K562 (cell line): Measurements from ENCODE around the gene DDX5. TPM values are rescaled to one million over a fixed set of nuclear protein-coding genes. Genes with fewer than 3 reads are reported as not detected.

Source experiments
- ATAC-seq: fragments of 200-7000 bp; cut with Tn5 transposase; 3 replicates; pipeline ENCODE4 v1.9.1; 2020; ENCODE audit warnings: moderate library complexity
- BruUV-seq: library from RNA; stranded (reverse); fragments of 400-500 nt; replicated peaks from 2 replicates; lab custom pipeline; 2021; lab: Mats Ljungman, UMichigan
- CTCF ChIA-PET: fragments of 300-600 bp; formaldehyde crosslinking; extraction: SDS; loops from one replicate; lab custom pipeline; 2021; ENCODE audit warnings: low intra/inter-chr PET ratio; lab: Yijun Ruan, JAX
- POLR2A ChIA-PET: fragments of 300-600, 350-650 bp; sonication (Branson Sonifier 250); formaldehyde crosslinking; extraction: SDS; loops from one replicate; lab custom pipeline; 2021; ENCODE audit warnings: antibody characterized with exemption, inconsistent platforms; lab: Yijun Ruan, JAX
- DNase-seq, 4 experiments: peaks; one replicate each; pipeline versions ENCODE4 v3.0.0 to v3.0.0-alpha.2; 2011 to 2018; ENCODE audit warnings: low spot score in 3 of 4, mixed read lengths in 3 of 4; ENCODE audit errors: extremely low read depth in 1 of 4
- FAIRE-seq: peaks from 2 replicates; lab custom pipeline; 2011; peaks lifted over from hg19 to GRCh38; lab: Jason Lieb, UNC
- H2AFZ ChIP-seq: 2 replicates; pipeline ENCODE4 v1.6.0; 2011; ENCODE audit warnings: low read depth, low read length, control low read depth, inconsistent platforms
- H3K27ac ChIP-seq: fragments of 200-600 bp; 3 replicates; pipeline ENCODE4 v1.8.0; 2011; ENCODE audit warnings: low read depth, mild to moderate bottlenecking, control low read depth, inconsistent platforms, low read length, moderate library complexity, mixed read lengths; ENCODE audit errors: extremely low read depth
- H3K27me3 ChIP-seq, 2 experiments: fragments of 300-600 bp in 1 of 2; 2 replicates in 1 of 2; 3 replicates in 1 of 2; pipeline versions ENCODE4 v1.6.0 to v1.8.0; 2011; ENCODE audit warnings: inconsistent platforms in 2 of 2, low read length in 2 of 2, mild to moderate bottlenecking in 1 of 2, mixed read lengths in 1 of 2, moderate library complexity in 1 of 2; ENCODE audit not compliant: control insufficient read depth in 2 of 2, insufficient read depth in 2 of 2
- H3K36me3 ChIP-seq: fragments of 300-600 bp; 3 replicates; pipeline ENCODE4 v1.8.0; 2011; ENCODE audit warnings: mild to moderate bottlenecking, low read length, inconsistent platforms; ENCODE audit not compliant: control insufficient read depth, insufficient read depth
- H3K4me1 ChIP-seq, 2 experiments: fragments of 200-600 bp in 1 of 2; replicated peaks in 1 of 2; 2 replicates in 1 of 2; 3 replicates in 1 of 2; pipeline versions ENCODE4 v1.5.1 to v1.8.0; 2011; ENCODE audit warnings: inconsistent platforms in 2 of 2, low read length in 2 of 2, mild to moderate bottlenecking in 1 of 2, mixed read lengths in 1 of 2, moderate library complexity in 1 of 2; ENCODE audit not compliant: control insufficient read depth in 2 of 2, insufficient read depth in 2 of 2
- H3K4me2 ChIP-seq: 2 replicates; pipeline ENCODE4 v1.6.1; 2011; ENCODE audit warnings: low read length, control low read depth, inconsistent platforms, mixed read lengths; ENCODE audit not compliant: insufficient read depth
- H3K4me3 ChIP-seq: fragments of 200-600 bp; sonication (generic), shearing (Covaris generic); 2 replicates; pipeline ENCODE4 v1.5.1; 2016; ENCODE audit warnings: control low read depth, inconsistent platforms
- H3K79me2 ChIP-seq: fragments of 200-600 bp; 3 replicates; pipeline ENCODE4 v1.8.0; 2011; ENCODE audit warnings: low read length, inconsistent platforms; ENCODE audit not compliant: control insufficient read depth, insufficient read depth
- H3K9ac ChIP-seq, 2 experiments: 2 replicates each; pipeline versions ENCODE4 v1.6.0 to v1.6.1; 2011; ENCODE audit warnings: low read depth in 2 of 2, low read length in 2 of 2, control low read depth in 1 of 2, inconsistent platforms in 1 of 2, mild to moderate bottlenecking in 1 of 2, mixed read lengths in 1 of 2; ENCODE audit not compliant: insufficient read depth in 1 of 2
- H3K9me1 ChIP-seq: one replicate; pipeline ENCODE4 v1.6.0; 2011; ENCODE audit warnings: inconsistent platforms, mild to moderate bottlenecking, low read length, moderate library complexity; ENCODE audit not compliant: control insufficient read depth, insufficient read depth
- H3K9me3 ChIP-seq: replicated peaks from 2 replicates; pipeline ENCODE4 v1.5.1; 2011; ENCODE audit warnings: low read depth, low read length, inconsistent platforms; ENCODE audit not compliant: control insufficient read depth, insufficient read depth
- H4K20me1 ChIP-seq: replicated peaks from 2 replicates; pipeline ENCODE4 v1.6.1; 2011; ENCODE audit warnings: low read length, inconsistent platforms, mixed read lengths; ENCODE audit not compliant: control insufficient read depth, insufficient read depth
- CBX2 ChIP-seq: fragments of 200-600 bp; sonication (generic); IDR thresholded peaks from one replicate; pipeline ENCODE4 v1.6.1; 2012; ENCODE audit warnings: mild to moderate bottlenecking, low read length, inconsistent platforms; ENCODE audit not compliant: insufficient read depth, poor library complexity, severe bottlenecking
- HMG20A ChIP-seq: fragments of 450-650 bp; formaldehyde crosslinking; conservative IDR thresholded peaks from 2 replicates; pipeline ENCODE4 v1.4.0; 2020; ENCODE audit warnings: mild to moderate bottlenecking, mixed read lengths
- PRDM10 ChIP-seq: fragments of 450-650 bp; IDR thresholded peaks from 2 replicates; pipeline ENCODE4 v1.6.1; 2018; ENCODE audit not compliant: partially characterized antibody
- SP1 ChIP-seq: sonication (generic); formaldehyde crosslinking; IDR thresholded peaks from 2 replicates; pipeline ENCODE4 v1.8.1; 2022; ENCODE audit warnings: mild to moderate bottlenecking, missing genetic modification reagents
- STAT6 ChIP-seq: sonication (generic); formaldehyde crosslinking; IDR thresholded peaks from 2 replicates; pipeline ENCODE4 v1.8.1; 2023; ENCODE audit warnings: mild to moderate bottlenecking, missing genetic modification reagents
- WGBS: fragments of 100-300 bp; shearing (Covaris generic); methylation state at CpG from one replicate; pipeline ENCODE4 v1.1.6; 2016; ENCODE audit warnings: low coverage, mixed read lengths; ENCODE audit not compliant: insufficient coverage; ENCODE audit errors: missing lambda C conversion rate; 5-methylcytosine and 5-hydroxymethylcytosine counted together
- in situ Hi-C: fragments of 300-500 bp; cut with MboI; formaldehyde crosslinking; loops from 4 replicates; pipeline ENCODE4 v1.15.0; 2018; ENCODE audit warnings: inconsistent platforms, mixed read lengths
- intact Hi-C: fragments of 100-400 bp; cut with micrococcal nuclease; formaldehyde crosslinking; loops from 2 replicates; pipeline ENCODE4 v1.14.2; 2022
- polyA plus RNA-seq, 8 experiments: library from polyadenylated mRNA; depleted of rRNA in 4 of 8; stranded (reverse) in 5 of 8; unstranded in 3 of 8; fragments of >200 nt; fragmentation: Nextera tagmentation in 2 of 8; fragmentation: Illumina TruSeq in 1 of 8; extraction: Ambion mirVana in 2 of 8; extraction: Trizol in 1 of 8; gene quantifications; 2 replicates each; pipeline versions ENCODE4 v1.2.1 to v1.2.3, GENCODE V29; 2011 to 2014; ENCODE audit warnings: inconsistent platforms in 1 of 8, missing spikeins in 1 of 8
- total RNA-seq, 7 experiments: library from RNA; depleted of rRNA in 6 of 7; stranded (reverse); fragments of >200 nt in 6 of 7; fragmentation: Illumina TruSeq in 2 of 7; extraction: Trizol in 2 of 7; gene quantifications; 2 replicates each; pipeline versions ENCODE4 v1.2.1 to v1.2.3, GENCODE V29; 2011 to 2021; ENCODE audit warnings: low replicate concordance in 1 of 7

Gene DDX5
- total and polyA plus RNA-seq, 9 of the 15 experiments (the other 6 are each of a cell fraction or from before 2014, with no cell fraction given), result 306 to 1,639 (median 604) TPM

- Histone ChIP-seq H3K27ac (no peak overlapping the region), H3K4me3 (no peak overlapping the region), H3K79me2 (no peaks in the 10 kb centered on the region), H3K9me1 (no peaks in the 10 kb centered on the region), H3K4me1 (no peaks in the 10 kb centered on the region), H4K20me1 (no peaks in the 10 kb centered on the region), H3K4me2 (no peak overlapping the region), H3K27me3 (no peaks in the 10 kb centered on the region), H3K36me3 (no peaks in the 10 kb centered on the region), H2AFZ (no peak overlapping the region), H3K9ac (no peak overlapping the region), H3K9me3 (no peaks in the 10 kb centered on the region)
- POLR2A ChIA-PET, result interaction anchor here (0.6 to 0.9 kb wide), 2 partner anchors 44 to 643 kb away, joined by 3 read pairs; no protein-coding TSS in a partner anchor
- TF ChIP-seq CBX2 (no peak), SP1 (no peak)
- intact Hi-C loops (no loop called here), in situ Hi-C loops (no loop called here)
- CTCF ChIA-PET, result no interaction called here
- DNase-seq (no peak), ATAC-seq (no peak), FAIRE-seq (no peak)
- no TSS peak for BruUV-seq
- WGBS, result 55% methylated on average over 6 of the region's 6 CpGs
These were observed 44.3 kb downstream of the DDX5 start for GRCh38 chr17:64461788-64462187.

GRCh38 chr17:64460955-64461354 is 45.1 kb downstream of the DDX5 start:
- no TSS peak for BruUV-seq
- no peak for ATAC-seq
- H2AFZ ChIP-seq, result no peak overlapping the region
- H3K4me1 ChIP-seq, result no peaks in the 10 kb centered on the region
- H3K9me3 ChIP-seq, result no peaks in the 10 kb centered on the region
- H3K36me3 ChIP-seq, result no peaks in the 10 kb centered on the region
- no peak for FAIRE-seq
- TF ChIP-seq PRDM10, result peak; percentile 8
- no peak for TF ChIP-seq HMG20A
- TF ChIP-seq STAT6 (CRISPR knock-in tag), result no peak
- no peak for DNase-seq
- H3K9me1 ChIP-seq, result no peaks in the 10 kb centered on the region
- intact Hi-C loops, result no loop called here
- in situ Hi-C loops, result no loop called here
- H4K20me1 ChIP-seq, result no peaks in the 10 kb centered on the region
- WGBS, result 63% methylated on average over 8 of the region's 8 CpGs
- H3K27ac ChIP-seq, result no peak overlapping the region
- H3K27me3 ChIP-seq, result no peaks in the 10 kb centered on the region
- H3K4me3 ChIP-seq, result no peak overlapping the region
- H3K4me2 ChIP-seq, result no peak overlapping the region
- CTCF ChIA-PET, result no interaction called here
- POLR2A ChIA-PET, result interaction anchor here (0.6 to 3.4 kb wide), 4 partner anchors 12 to 644 kb away, joined by 3 to 11 read pairs (median 4); partner anchors contain the start of gene MILR1
- H3K79me2 ChIP-seq, result no peaks in the 10 kb centered on the region
- no peak overlapping the region for H3K9ac ChIP-seq
